GM19099 (cell line): ENCODE data around the gene ZNF236.

Source experiments
- POLR2A ChIP-seq: IDR thresholded peaks from 3 replicates; pipeline ENCODE4 v1.6.1; 2011; ENCODE audit warnings: low read depth; ENCODE audit not compliant: insufficient read length; ENCODE audit errors: extremely low read depth

The ZNF236 gene

GRCh38 chr18:76909439-76909838, 87.1 kb downstream of the ZNF236 start:
- TF ChIP-seq POLR2A, result no peak

DNA sequence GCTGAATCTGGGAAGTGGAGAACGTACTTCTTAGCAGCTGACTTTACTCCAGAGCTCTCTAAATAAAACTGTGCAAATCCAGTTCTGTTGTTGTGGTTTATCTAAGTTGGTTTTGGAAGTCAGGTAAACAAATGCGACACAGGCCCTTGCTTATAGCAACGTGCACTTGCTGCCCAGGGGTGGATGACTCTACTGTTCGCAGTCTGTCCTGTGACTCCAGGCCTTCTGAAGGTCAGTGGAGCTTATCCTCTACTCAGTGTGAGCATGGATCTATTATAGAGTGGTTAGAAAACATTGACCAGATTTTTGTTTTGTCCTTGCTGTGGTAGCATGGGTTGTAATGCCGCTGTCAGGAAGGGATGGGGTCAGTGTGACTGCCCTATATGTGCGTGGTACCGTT, 89.1 kb downstream of the ZNF236 start:
- no peak for TF ChIP-seq POLR2A

DNA sequence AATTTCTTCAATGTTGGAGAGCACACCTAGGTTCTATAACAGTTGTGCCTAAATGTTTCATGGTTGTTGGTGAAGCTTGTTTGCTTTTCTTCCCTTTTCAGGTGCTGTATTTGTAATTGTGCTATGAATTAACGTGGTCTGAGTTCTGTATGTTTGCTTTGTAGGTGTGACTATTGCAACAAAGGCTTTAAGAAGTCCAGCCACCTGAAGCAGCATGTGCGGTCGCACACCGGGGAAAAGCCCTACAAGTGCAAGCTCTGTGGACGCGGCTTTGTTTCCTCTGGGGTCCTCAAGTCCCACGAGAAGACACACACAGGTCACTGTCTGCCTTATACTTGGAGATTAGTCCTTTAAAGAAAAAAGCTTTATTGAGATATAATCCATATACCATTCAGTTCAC, 91.2 kb downstream of the ZNF236 start:
- TF ChIP-seq POLR2A, result no peak

DNA sequence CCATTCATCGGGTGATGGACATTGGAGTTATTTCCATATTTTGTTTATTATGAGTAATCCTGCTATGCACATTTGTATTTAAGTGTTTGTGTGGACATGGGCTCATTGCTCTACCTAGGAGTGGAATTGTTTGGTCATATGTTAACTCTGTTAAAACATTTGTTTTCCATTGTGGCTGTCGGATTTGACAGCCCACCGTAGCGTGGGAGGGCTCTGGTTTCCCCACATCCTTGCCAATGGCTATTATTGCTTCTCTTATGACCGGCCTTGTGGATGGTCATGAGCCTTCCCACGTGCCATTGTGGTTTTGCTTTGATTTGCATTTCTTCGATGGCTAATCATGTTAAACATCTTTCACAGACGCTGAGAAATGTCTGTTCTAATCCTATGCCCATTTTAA, 92.0 kb downstream of the ZNF236 start:
- TF ChIP-seq POLR2A, result no peak

GRCh38 chr18:76914796-76915195, 92.4 kb downstream of the ZNF236 start:
- no peak for TF ChIP-seq POLR2A

GRCh38 chr18:76915456-76915855, 93.1 kb downstream of the ZNF236 start:
- no peak for TF ChIP-seq POLR2A

GRCh38 chr18:76920974-76921373, 98.6 kb downstream of the ZNF236 start:
- no peak for TF ChIP-seq POLR2A

GRCh38 chr18:76922107-76922506, 99.8 kb downstream of the ZNF236 start:
- no peak for TF ChIP-seq POLR2A

- TF ChIP-seq POLR2A, result no peak
These were observed 101.2 kb downstream of the ZNF236 start for GRCh38 chr18:76923485-76924085.

DNA sequence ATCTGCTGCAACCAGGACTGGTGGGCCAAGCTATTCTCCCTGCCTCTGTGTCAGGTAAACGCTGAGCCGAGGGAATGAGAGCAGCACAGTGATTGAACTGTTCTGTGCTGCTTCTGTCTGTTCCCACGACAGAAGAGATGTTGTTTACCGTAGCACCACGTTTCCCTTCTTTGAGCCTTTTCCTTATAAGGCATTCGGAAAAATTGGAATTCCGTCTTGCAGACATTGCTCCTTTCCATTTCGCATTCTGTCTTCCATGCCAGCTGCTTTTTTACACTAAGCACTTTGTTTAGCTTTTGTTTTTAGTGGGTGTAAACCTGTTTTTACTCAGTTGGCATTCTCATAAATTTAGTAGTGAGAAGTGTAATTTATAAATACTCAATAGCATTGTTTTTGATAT, 103.1 kb downstream of the ZNF236 start:
- no peak for TF ChIP-seq POLR2A

GRCh38 chr18:76927223-76927725, 104.9 kb downstream of the ZNF236 start:
- no peak for TF ChIP-seq POLR2A

DNA sequence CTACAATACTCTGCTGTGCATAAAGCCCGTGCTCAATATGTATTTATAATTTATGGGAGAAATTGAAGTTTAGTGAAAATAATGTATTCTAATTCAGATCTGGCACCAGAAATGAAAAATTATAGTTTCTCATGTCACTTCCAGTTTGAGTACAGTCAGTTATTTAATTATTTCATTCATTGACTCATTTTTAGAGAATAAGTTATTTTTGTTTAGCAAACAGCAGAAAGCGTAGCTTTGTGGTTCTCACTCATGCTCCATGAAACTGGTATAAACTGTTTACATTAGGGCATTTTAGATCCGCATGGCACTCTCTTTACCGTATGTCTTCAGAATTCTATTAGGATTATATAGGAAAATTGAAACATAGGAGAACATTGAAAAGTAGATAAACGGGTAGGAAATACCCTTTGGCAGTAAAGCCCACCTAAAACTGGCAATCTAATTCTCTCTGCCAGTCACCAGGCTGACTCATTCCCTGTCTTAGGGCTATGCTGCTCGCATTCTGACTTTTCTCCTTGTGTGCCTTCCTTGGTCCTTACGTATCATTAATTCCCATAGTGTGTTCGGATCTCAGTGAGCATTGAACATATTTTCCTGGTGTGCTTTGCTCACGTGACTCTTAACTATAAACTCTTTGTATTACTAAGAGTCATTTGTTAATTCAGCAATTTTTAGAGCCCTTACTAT, 106.0 kb downstream of the ZNF236 start:
- TF ChIP-seq POLR2A, result no peak

- TF ChIP-seq POLR2A, result no peak
These were observed 108.8 kb downstream of the ZNF236 start for GRCh38 chr18:76931171-76931570.

DNA sequence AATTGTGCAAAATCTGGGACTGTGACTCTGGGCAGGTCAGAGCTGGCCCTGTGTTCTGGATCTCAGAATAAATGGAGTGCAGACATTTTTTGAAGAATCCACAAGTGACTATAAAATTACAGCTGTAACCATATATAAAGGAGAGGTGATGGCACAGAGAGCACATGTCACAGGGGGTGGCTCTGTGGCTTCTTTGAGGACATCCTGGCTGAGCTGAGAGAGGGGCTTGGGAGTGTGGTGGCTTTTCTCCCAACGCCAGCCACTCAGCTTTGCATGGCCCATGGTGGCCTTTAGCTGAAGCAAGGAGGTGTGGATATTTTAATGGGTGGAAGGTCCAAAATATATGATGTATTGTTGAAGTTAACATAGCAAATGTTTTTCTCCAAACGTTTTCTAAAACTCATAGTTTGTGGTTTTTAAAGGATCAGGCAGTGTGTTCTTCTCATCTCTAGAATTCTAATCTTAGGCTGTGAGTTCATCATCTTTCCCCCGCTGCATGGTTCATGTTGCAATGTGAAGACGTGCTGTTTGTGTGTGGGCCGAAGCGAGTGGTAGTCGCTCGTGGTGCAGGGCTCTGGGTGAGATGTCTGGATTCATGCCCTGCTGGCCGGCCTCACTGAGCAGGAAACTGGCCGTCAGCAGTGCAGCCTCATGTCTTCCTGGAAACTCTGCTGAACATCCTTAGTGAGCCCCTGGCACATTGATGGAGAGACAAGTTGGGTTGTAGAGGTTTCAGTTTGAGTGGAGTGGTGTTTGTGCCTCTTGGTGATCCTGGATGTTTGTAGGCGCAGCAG, 109.9 kb downstream of the ZNF236 start:
- TF ChIP-seq POLR2A, result no peak

DNA sequence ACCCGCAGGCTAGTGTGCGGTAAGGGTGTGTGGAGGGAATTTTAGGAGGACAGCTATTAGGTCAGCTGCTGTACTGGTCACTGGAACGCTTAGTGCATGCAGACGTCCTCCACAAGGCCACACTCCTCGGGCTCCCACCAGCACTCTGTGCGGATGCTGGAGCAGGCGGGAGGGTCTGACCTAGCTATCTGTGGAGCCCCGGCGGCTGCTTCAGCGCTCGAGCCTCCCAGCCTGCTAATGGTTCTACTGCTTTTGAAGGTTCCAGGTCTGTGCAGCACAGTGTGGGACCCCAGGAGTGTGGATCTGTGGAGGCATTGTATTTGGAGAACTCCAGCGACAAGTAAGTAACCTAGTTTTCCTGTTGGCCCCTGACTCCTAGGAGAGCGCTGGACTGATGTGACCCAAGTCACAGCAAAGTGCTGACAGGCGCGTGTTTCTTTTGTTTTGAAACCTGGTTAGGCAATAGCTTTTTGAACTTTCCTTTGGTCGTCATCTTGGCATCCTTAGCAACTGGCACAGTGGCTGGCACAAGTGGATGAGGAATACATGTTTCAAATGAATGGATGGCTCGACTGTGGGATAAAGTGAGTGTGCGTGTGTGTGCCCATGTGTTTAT, 113.5 kb downstream of the ZNF236 start:
- TF ChIP-seq POLR2A, result no peak
